Measurements from ENCODE around the gene TBPL2.
"Not testable (repeated sequence)": the region's sequence is repeated elsewhere in the genome, so short reads cannot be mapped to it uniquely, and the experiment has no call there.

The TBPL2 gene

DNA sequence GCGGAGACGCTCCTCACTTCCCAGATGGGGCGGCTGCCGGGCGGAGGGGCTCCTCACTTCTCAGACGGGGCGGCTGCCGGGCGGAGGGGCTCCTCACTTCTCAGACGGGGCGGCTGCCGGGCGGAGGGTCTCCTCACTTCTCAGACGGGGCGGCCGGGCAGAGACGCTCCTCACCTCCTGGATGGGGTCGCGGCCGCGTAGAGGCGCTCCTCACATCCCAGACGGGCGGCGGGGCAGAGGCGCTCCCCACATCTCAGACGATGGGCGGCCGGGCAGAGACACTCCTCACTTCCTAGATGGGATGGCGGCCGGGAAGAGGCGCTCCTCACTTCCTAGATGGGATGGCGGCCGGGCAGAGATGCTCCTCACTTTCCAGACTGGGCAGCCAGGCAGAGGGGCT lies 16.0 kb upstream of the TBPL2 start:
- 96% methylated on average over 28 of the region's 34 CpGs for WGBS
- not testable (repeated sequence) for H3K36me3 ChIP-seq (ENCODE audit: insufficient read depth, low read length); H3K9me3 ChIP-seq (ENCODE audit: insufficient read depth, low read depth, low read length); H3K27me3 ChIP-seq (ENCODE audit: insufficient read depth, low read length); H3K27ac ChIP-seq (ENCODE audit: low read depth, low read length); H3K4me3 ChIP-seq (ENCODE audit: low read length); H3K9ac ChIP-seq (ENCODE audit: low read depth, low read length)
- H3K4me1 ChIP-seq (ENCODE audit: insufficient read depth, low read length), result peaks cover 15% of the 10 kb centered on the region

DNA sequence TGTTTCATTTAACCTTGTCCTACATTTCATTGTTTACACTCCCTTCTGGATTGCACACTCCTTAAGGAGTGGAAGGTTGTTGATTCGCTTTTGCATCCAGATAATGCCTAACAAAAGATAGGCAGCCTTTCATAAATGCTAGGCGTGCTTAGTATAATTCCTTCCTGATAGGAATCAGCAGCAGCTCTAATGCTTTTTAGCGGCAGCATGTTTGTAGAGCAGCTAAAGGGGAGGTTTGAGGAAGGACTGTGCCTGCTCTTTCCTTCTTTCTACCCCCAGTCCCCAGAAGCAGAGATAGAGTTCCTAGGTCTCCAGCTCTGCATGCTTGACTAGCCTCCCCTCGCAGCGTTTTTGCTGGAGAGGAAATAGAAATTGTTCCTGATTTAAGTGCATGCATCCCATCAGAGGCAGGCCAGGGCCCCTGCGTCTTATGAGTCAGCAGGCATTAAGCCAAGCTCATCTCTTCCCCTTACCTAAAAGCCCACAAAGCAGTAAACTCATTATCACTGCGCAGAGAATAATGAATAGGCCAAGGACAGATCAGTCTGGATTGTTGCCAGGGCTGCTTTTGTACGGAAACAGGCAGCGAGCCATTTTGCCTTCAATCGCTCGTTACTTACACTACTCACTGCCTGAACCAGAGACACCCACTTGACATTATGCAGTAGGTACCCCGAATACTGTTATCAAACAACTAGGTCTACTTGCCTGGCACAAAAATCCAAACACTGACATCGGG lies 14.0 kb upstream of the TBPL2 start:
- Histone ChIP-seq H3K4me3 (ENCODE audit: low read length) (no peak overlapping the region), H3K36me3 (ENCODE audit: insufficient read depth, low read length) (no peaks in the 10 kb centered on the region), H3K27ac (ENCODE audit: low read depth, low read length) (peak overlapping the region; percentile 9; the same call in 1 of the 2 replicates), H3K27me3 (ENCODE audit: insufficient read depth, low read length) (no peaks in the 10 kb centered on the region), H3K9ac (ENCODE audit: low read depth, low read length) (peak overlapping the region; percentile 3; the same call in 1 of the 2 replicates), H3K9me3 (ENCODE audit: insufficient read depth, low read depth, low read length) (0 out of 2 replicates have a peak, but pooled peaks cover 3% of the 10 kb centered on the region), H3K4me1 (ENCODE audit: insufficient read depth, low read length) (peaks cover 15% of the 10 kb centered on the region)
- WGBS, result 78% methylated on average over 13 of the region's 13 CpGs

GRCh38 chr14:55451950-55452349 lies 11.5 kb upstream of the TBPL2 start:
- no peak overlapping the region for H3K27ac ChIP-seq (ENCODE audit: low read depth, low read length)
- no peaks in the 10 kb centered on the region for H3K27me3 ChIP-seq (ENCODE audit: insufficient read depth, low read length)
- peaks cover 15% of the 10 kb centered on the region for H3K4me1 ChIP-seq (ENCODE audit: insufficient read depth, low read length)
- H3K9ac ChIP-seq (ENCODE audit: low read depth, low read length), result no peak overlapping the region
- no peak overlapping the region for H3K4me3 ChIP-seq (ENCODE audit: low read length)
- WGBS, result 83% methylated on average over 2 of the region's 2 CpGs
- H3K36me3 ChIP-seq (ENCODE audit: insufficient read depth, low read length), result no peaks in the 10 kb centered on the region
- H3K9me3 ChIP-seq (ENCODE audit: insufficient read depth, low read depth, low read length), result no peaks in the 10 kb centered on the region

DNA sequence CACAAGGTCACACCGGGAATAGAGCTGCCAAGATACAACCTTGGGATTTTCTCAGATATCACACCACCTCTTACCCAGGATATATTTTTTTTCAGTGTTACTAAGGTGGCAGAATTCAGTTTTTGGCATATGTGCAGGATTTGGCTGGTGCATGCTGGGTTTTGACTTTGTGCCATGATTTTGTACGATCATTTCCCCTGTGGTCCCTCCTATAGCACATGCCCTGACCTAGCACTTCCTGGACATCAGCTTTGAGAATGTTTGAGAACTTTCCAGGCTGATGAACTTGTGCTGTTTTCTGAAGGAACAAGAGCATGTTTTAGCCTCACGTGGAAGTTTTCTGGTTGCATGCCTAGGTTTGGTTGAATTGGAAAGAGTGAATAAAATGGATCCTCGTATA lies 11.0 kb upstream of the TBPL2 start:
- no peak overlapping the region for H3K27ac ChIP-seq (ENCODE audit: low read depth, low read length)
- no peaks in the 10 kb centered on the region for H3K9me3 ChIP-seq (ENCODE audit: insufficient read depth, low read depth, low read length)
- peaks cover 20% of the 10 kb centered on the region for H3K4me1 ChIP-seq (ENCODE audit: insufficient read depth, low read length)
- H3K36me3 ChIP-seq (ENCODE audit: insufficient read depth, low read length), result no peaks in the 10 kb centered on the region
- H3K27me3 ChIP-seq (ENCODE audit: insufficient read depth, low read length), result no peaks in the 10 kb centered on the region
- H3K9ac ChIP-seq (ENCODE audit: low read depth, low read length), result no peak overlapping the region
- WGBS, result 65% methylated on average over 4 of the region's 4 CpGs
- H3K4me3 ChIP-seq (ENCODE audit: low read length), result no peak overlapping the region

- peaks cover 20% of the 10 kb centered on the region for H3K4me1 ChIP-seq (ENCODE audit: insufficient read depth, low read length)
- H3K27ac ChIP-seq (ENCODE audit: low read depth, low read length), result no peak overlapping the region
- H3K9ac ChIP-seq (ENCODE audit: low read depth, low read length), result no peak overlapping the region
- H3K27me3 ChIP-seq (ENCODE audit: insufficient read depth, low read length), result no peaks in the 10 kb centered on the region
- H3K36me3 ChIP-seq (ENCODE audit: insufficient read depth, low read length), result no peaks in the 10 kb centered on the region
- H3K4me3 ChIP-seq (ENCODE audit: low read length), result no peak overlapping the region
- H3K9me3 ChIP-seq (ENCODE audit: insufficient read depth, low read depth, low read length), result no peaks in the 10 kb centered on the region
These were observed 10.6 kb upstream of the TBPL2 start for GRCh38 chr14:55450987-55451386.

DNA sequence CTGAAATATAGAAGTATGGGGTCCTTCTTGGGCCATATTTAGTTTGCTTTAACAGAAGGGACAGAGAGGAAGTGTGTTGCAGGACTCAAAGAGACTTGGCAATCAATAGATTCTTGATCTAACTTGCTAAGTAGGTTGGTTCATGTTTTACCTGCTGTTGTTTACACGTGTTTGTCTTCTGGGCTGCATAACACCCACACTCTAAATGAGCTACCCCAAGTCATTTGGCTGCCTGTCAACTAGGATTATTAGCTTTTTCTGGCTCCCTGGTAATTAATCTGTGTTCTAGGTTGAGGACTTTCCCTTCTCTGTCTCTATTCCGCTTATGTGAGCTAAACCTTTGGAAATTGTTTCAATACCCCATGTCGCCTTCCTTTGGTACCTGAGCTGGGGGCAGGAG lies 10.1 kb upstream of the TBPL2 start:
- Histone ChIP-seq H3K4me1 (ENCODE audit: insufficient read depth, low read length) (peaks cover 20% of the 10 kb centered on the region), H3K27ac (ENCODE audit: low read depth, low read length) (no peak overlapping the region), H3K9ac (ENCODE audit: low read depth, low read length) (no peak overlapping the region), H3K4me3 (ENCODE audit: low read length) (no peak overlapping the region), H3K27me3 (ENCODE audit: insufficient read depth, low read length) (no peaks in the 10 kb centered on the region), H3K9me3 (ENCODE audit: insufficient read depth, low read depth, low read length) (no peaks in the 10 kb centered on the region), H3K36me3 (ENCODE audit: insufficient read depth, low read length) (no peaks in the 10 kb centered on the region)
- 82% methylated on average over 3 of the region's 3 CpGs for WGBS

- no peaks in the 10 kb centered on the region for H3K36me3 ChIP-seq (ENCODE audit: insufficient read depth, low read length)
- H3K9ac ChIP-seq (ENCODE audit: low read depth, low read length), result no peak overlapping the region
- peaks cover 20% of the 10 kb centered on the region for H3K4me1 ChIP-seq (ENCODE audit: insufficient read depth, low read length)
- no peaks in the 10 kb centered on the region for H3K9me3 ChIP-seq (ENCODE audit: insufficient read depth, low read depth, low read length)
- WGBS, result 92% methylated on average over 2 of the region's 2 CpGs
- no peaks in the 10 kb centered on the region for H3K27me3 ChIP-seq (ENCODE audit: insufficient read depth, low read length)
- no peak overlapping the region for H3K4me3 ChIP-seq (ENCODE audit: low read length)
- no peak overlapping the region for H3K27ac ChIP-seq (ENCODE audit: low read depth, low read length)
These were observed 9.7 kb upstream of the TBPL2 start for GRCh38 chr14:55450124-55450523.

- Histone ChIP-seq H3K4me3 (ENCODE audit: low read length) (no peak overlapping the region), H3K9me3 (ENCODE audit: insufficient read depth, low read depth, low read length) (no peaks in the 10 kb centered on the region), H3K9ac (ENCODE audit: low read depth, low read length) (no peak overlapping the region), H3K36me3 (ENCODE audit: insufficient read depth, low read length) (no peaks in the 10 kb centered on the region), H3K27ac (ENCODE audit: low read depth, low read length) (no peak overlapping the region), H3K27me3 (ENCODE audit: insufficient read depth, low read length) (no peaks in the 10 kb centered on the region), H3K4me1 (ENCODE audit: insufficient read depth, low read length) (peaks cover 11% of the 10 kb centered on the region; the same call in 1 of the 2 replicates)
- 62% methylated on average over 3 of the region's 3 CpGs for WGBS
These were observed 8.7 kb upstream of the TBPL2 start for GRCh38 chr14:55449116-55449515.

DNA sequence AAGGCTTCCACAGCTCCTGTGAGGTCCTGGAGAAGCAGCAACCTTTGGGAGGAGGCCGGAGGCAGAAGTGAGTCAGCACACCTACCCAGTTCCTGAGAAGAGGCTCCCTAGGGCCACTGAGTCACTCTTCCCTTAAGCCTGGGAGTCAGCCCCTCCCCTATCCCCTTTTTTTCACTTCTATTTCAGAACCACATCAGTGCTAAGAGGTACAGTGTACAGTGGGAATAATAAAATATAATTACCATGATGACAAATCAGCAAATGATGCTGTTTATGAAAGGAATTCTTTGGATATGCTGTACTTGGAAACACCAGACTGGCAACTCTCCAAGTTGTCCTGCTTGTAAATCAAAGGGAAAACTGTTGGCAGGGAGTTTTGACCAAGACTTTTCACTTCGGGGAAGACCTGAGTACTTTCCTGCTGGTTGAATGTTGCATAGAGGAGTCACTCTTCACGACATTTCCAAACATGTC lies 7.8 kb upstream of the TBPL2 start:
- no peaks in the 10 kb centered on the region for H3K27me3 ChIP-seq (ENCODE audit: insufficient read depth, low read length)
- H3K27ac ChIP-seq (ENCODE audit: low read depth, low read length), result no peak overlapping the region
- H3K9me3 ChIP-seq (ENCODE audit: insufficient read depth, low read depth, low read length), result no peaks in the 10 kb centered on the region
- 0 out of 2 replicates have a peak, but pooled peaks cover 5% of the 10 kb centered on the region for H3K4me1 ChIP-seq (ENCODE audit: insufficient read depth, low read length)
- no peak overlapping the region for H3K9ac ChIP-seq (ENCODE audit: low read depth, low read length)
- no peak overlapping the region for H3K4me3 ChIP-seq (ENCODE audit: low read length)
- H3K36me3 ChIP-seq (ENCODE audit: insufficient read depth, low read length), result no peaks in the 10 kb centered on the region
- WGBS, result 84% methylated on average over 3 of the region's 3 CpGs

DNA sequence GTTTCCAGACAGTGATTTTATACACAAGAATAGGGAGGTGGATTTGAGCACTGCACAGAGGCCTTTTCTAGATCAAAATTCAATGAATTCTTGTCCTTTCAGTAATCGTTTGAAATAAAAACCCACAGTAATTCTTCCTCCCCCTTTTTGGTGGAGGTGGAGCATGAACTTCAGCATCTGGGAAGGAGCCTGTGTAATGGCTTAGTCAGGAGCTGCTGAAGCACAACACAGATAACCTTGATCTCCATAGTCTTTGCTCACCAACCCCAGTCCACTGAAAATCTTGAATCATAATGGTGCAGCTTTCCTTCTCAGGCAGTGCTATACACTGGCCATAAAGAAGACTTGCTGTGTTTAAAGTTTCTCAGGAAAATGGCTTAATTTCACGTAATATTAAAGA lies 6.4 kb upstream of the TBPL2 start:
- 100% methylated on average over 1 of the region's 2 CpGs for WGBS
- H3K9ac ChIP-seq (ENCODE audit: low read depth, low read length), result no peak overlapping the region

DNA sequence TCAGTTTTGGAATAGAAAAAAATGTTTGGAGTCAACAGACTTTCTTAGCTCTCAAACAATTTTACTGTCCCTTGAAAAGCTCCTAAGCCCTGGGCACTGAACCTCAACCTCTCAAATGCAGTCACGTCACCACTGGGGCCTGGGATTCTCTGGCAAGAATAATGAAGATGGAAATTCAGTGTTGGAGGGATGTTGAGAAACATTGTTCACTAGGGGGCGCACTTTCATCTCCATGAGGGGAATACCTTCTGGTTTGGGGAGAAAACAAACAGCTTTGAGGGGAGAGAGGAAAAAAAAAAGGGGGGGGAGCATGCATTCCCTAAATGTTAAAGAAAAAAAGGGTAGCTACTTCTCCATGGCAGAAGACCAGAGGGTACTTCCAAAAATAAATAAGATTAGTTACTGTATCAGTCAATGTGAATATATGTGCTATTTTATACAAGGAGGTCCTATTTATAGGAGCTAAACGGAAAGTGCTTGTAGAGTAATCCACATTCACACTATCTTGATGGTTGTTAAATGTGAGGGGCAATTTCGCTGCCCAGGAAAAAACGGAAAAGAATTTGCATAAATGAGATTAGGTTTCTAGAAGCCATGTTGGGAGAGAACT lies 5.8 kb upstream of the TBPL2 start:
- H3K27me3 ChIP-seq (ENCODE audit: insufficient read depth, low read length), result no peaks in the 10 kb centered on the region
- no peak overlapping the region for H3K27ac ChIP-seq (ENCODE audit: low read depth, low read length)
- no peak overlapping the region for H3K4me3 ChIP-seq (ENCODE audit: low read length)
- no peaks in the 10 kb centered on the region for H3K36me3 ChIP-seq (ENCODE audit: insufficient read depth, low read length)
- no peak overlapping the region for H3K9ac ChIP-seq (ENCODE audit: low read depth, low read length)
- H3K9me3 ChIP-seq (ENCODE audit: insufficient read depth, low read depth, low read length), result no peaks in the 10 kb centered on the region
- 0 out of 2 replicates have a peak, but pooled peaks cover 5% of the 10 kb centered on the region for H3K4me1 ChIP-seq (ENCODE audit: insufficient read depth, low read length)
- 38% methylated on average over 5 of the region's 5 CpGs for WGBS

More for the DNA sequence above, 6.4 kb upstream of the TBPL2 start:
- H3K4me1 ChIP-seq (ENCODE audit: insufficient read depth, low read length), result 0 out of 2 replicates have a peak, but pooled peaks cover 5% of the 10 kb centered on the region
- H3K36me3 ChIP-seq (ENCODE audit: insufficient read depth, low read length), result no peaks in the 10 kb centered on the region
- H3K4me3 ChIP-seq (ENCODE audit: low read length), result no peak overlapping the region
- H3K27ac ChIP-seq (ENCODE audit: low read depth, low read length), result no peak overlapping the region
- H3K9me3 ChIP-seq (ENCODE audit: insufficient read depth, low read depth, low read length), result no peaks in the 10 kb centered on the region
- no peaks in the 10 kb centered on the region for H3K27me3 ChIP-seq (ENCODE audit: insufficient read depth, low read length)

Data from HUES64 (cell line).